Measurements from ENCODE around the gene UBFD1. TPM values are rescaled to one million over a fixed set of nuclear protein-coding genes. Genes with fewer than 3 reads are reported as not detected.
"Not testable (repeated sequence)": the region's sequence is repeated elsewhere in the genome, so short reads cannot be mapped to it uniquely, and the experiment has no call there.

UBFD1 gene, protein sequence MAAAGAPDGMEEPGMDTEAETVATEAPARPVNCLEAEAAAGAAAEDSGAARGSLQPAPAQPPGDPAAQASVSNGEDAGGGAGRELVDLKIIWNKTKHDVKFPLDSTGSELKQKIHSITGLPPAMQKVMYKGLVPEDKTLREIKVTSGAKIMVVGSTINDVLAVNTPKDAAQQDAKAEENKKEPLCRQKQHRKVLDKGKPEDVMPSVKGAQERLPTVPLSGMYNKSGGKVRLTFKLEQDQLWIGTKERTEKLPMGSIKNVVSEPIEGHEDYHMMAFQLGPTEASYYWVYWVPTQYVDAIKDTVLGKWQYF
- 47.0 TPM for total RNA-seq
- long read RNA-seq, full-length matches to known transcripts, result 39 of 68 reads
- long read RNA-seq, partial matches to known transcripts, result 6 of 68 reads
- long read RNA-seq, other reads (novel, unspliced or antisense), result 23 of 68 reads

GRCh38 chr16:23556881-23557778, at the start of gene UBFD1, which contains the start of gene EARS2:
TSS of gene UBFD1 (plus strand) at chr16:23557727. CDS start at chr16:23557743, 16 bp downstream.
TSS of gene EARS2 (minus strand) at chr16:23557350. CDS start at chr16:23557343, 7 bp downstream.
- intact Hi-C loops (cut with DNase I), result loop anchor here (5.0 kb wide), 1 partner anchor 40 kb away; the partner anchor contains the start of gene NDUFAB1
- ATAC-seq (ENCODE audit: poor library complexity) (peak; percentile 98), DNase-seq (peak; percentile 99)

DNA sequence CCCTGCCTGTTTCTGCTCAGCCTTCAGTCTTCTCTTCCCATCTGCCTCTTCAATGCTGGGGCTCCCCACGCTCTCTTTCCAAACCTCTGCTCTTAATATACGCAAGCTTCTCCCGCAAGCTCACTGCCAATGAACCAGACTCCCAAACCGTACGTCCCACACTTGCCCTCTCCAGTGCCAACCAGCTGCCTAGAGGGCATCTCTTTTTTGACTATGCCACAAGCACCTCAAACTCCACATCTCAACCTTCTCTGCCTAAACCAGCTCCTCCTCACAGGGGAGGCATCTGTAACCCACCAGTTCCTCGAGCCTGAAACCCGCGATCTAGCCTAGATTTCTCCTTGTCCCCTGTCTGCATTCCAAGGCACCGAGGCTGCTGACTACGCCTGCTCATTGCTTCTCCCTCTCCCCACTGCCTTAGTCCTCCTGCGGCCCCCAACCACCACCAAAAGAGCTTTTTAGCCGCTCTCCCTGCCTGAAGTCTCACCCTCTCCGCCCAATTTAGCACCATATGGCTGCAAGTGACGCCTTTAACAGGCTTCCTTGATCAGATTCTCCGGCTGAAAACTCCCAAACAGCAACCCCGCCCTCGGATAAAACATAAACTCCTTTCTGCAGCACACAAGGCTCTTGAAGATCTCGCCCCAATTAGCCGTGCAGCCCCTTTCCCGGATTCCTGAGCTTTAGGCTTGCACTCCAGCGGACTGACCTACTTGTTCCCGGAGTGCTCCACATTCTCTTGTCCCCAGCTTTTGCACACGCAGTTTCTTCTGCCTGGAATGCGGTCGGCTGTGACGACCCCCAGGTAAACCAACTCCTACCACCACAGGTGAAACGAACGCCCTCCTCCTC, 48.7 kb upstream of the UBFD1 start:
- DNase-seq (no peak), ATAC-seq (ENCODE audit: poor library complexity) (no peak)
- intact Hi-C loops (cut with DNase I), result no loop called here

DNA sequence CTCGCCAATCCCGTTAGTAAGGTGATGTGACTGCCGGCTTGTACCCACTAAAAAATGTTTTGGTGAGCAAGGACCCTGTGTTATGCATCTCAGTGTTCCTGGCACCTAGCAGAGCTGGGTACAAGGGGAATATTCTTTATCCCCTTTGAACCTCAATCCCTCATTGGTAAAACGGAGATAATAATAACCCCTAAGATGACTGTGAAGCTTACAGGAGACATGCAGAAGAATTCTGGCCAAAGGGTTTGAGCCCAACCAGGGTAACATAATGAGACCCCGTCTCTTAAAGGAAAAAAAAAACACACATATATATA, 48.1 kb upstream of the UBFD1 start:
- ATAC-seq (ENCODE audit: poor library complexity) (no peak), DNase-seq (no peak)
- intact Hi-C loops (cut with DNase I), result no loop called here

- intact Hi-C loops (cut with DNase I), result no loop called here
Measured at GRCh38 chr16:23509782-23510163, 47.8 kb upstream of the UBFD1 start.

GRCh38 chr16:23510164-23510914, 47.2 kb upstream of the UBFD1 start, which contains the start of gene GGA2:
TSS of gene GGA2 (minus strand) at chr16:23510494. CDS start at chr16:23510411, 83 bp downstream.
- intact Hi-C loops (cut with DNase I), result no loop called here
- DNase-seq, result peak; percentile 91
- peak; percentile 95 for ATAC-seq (ENCODE audit: poor library complexity)

More at GRCh38 chr16:23509782-23510163, 47.8 kb upstream of the UBFD1 start:
- peak; percentile 52 for ATAC-seq (ENCODE audit: poor library complexity)
- DNase-seq, result no peak

GRCh38 chr16:23510915-23511270, 46.6 kb upstream of the UBFD1 start:
- intact Hi-C loops (cut with DNase I); DNase-seq; ATAC-seq (ENCODE audit: poor library complexity): not testable (repeated sequence)

GRCh38 chr16:23511731-23512130, 45.8 kb upstream of the UBFD1 start:
- intact Hi-C loops (cut with DNase I), result no loop called here
- no peak for DNase-seq

GRCh38 chr16:23512168-23512695, 45.3 kb upstream of the UBFD1 start:
- DNase-seq (no peak), ATAC-seq (ENCODE audit: poor library complexity) (no peak)
- intact Hi-C loops (cut with DNase I), result no loop called here

More at GRCh38 chr16:23511731-23512130, 45.8 kb upstream of the UBFD1 start:
- no peak for ATAC-seq (ENCODE audit: poor library complexity)

DNA sequence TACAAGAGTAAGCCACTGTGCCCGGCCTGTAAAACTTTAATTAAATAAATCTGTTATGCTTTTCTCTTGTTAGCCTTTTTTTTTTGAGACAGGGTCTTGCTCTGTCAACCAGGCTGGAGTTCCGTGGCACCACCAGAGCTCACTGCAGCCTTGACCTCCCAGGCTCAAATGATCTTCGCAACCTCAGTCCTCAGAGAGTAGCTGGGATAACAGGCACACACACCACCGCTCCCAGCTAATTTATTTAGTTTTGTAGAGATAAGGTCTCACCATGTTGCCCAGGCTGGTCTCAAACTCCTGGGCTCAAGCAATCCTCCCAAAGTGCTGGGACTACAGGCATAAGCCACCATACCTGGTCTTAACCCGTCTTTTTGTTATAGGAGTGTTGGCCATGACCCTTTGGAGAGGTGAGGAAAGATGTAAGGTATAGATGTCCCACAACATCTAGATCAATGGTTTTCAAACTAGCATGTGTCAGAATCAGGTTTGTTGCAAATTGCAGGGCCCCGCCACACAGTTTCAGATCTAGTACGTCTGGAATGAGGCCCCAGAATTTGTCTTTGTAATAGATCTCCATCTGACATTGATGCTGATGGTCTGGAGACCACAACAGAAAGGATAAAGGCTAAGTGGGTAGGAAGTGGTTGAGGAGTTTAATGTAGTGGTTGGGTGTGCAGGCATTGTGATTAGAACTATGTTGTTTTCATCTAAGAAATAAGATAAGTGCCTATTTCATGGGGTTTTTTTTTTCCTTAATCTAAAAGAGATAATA, 43.0 kb upstream of the UBFD1 start:
- intact Hi-C loops (cut with DNase I), result no loop called here
- ATAC-seq (ENCODE audit: poor library complexity), result no peak

GRCh38 chr16:23515881-23516280, 41.6 kb upstream of the UBFD1 start:
- ATAC-seq (ENCODE audit: poor library complexity) (no peak), DNase-seq (no peak)
- intact Hi-C loops (cut with DNase I), result no loop called here

More for the DNA sequence above, 43.0 kb upstream of the UBFD1 start:
- DNase-seq, result no peak

DNA sequence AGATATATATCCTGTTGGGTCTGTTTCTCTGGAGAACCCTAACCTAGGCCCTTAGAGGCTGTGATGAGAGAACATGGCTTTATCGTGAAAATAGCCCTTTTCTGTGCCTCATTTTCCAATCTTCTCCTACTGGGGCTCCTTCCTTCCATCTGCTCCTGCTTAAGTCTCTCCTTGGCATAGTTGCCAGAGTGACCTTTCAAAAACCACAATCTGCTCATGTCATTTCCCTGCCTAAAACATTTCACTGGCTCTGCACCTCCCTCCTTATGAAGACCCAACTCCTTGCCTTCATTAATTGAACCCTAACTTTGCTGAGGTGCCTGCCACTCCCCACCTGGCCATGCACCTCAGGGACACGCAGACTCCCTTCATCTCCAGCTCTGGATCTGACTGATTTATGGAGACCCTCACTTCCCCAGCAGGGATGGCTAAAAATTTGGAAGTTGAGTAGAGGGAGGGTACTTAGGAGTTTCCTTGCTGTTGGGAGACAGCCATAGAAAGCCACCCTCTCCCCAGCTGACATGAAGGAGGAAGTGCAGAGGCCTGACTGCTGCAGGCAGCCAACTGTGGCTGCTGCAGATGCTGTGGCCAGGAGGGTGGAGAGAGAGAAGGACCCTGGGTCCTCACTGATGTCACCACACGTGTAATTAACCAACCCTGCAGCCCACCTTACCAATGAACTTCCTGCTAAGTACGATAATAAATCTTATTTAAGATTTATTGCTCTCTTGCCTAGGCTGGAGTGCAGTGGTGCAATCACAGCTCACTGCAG, 41.0 kb upstream of the UBFD1 start:
- intact Hi-C loops (cut with DNase I), result no loop called here
- ATAC-seq (ENCODE audit: poor library complexity) (peak; percentile 40), DNase-seq (no peak)

GRCh38 chr16:23518435-23518891, 39.1 kb upstream of the UBFD1 start:
- DNase-seq (no peak), ATAC-seq (ENCODE audit: poor library complexity) (no peak)
- intact Hi-C loops (cut with DNase I), result no loop called here

DNA sequence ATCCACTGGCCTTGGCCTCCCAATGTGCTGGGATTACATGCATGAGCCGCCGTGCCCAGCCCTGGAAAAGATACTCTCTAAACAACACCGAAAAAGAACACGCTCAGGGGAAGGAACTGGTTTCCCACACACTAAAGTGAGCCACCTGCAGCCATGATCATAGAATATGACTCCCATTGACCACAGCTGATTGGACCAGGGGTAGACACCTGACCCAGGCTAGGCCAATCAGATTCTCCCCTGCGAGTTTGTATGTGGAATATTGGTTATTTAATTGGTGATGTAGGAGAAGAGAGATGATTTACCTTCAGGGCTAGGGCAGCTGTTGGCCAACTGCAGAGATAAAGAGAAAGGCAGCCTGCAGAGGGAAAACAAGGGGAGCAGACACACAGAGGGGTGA, 38.2 kb upstream of the UBFD1 start:
- ATAC-seq (ENCODE audit: poor library complexity), result no peak
- DNase-seq, result no peak
- intact Hi-C loops (cut with DNase I), result no loop called here

DNA sequence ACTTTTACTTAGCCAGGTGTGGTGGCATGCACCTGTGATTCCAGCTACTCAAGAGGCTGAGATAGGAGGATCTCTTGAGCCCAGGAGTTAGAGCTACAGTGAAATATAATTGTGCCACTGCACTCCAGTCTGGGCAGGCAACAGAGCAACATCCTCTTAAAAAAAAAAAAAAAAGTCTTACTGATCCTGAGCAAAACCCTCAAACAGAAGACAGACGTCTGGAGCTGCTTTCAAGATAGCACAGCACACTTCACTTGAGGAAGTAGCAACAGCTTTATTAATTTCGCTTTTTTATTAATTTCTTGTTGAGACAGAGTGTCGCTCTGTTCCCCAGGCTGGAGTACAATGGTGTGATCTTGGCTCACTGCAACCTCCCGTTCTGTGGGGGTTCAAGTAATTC, 37.0 kb upstream of the UBFD1 start:
- DNase-seq, result no peak
- no peak for ATAC-seq (ENCODE audit: poor library complexity)
- intact Hi-C loops (cut with DNase I), result no loop called here

GRCh38 chr16:23521037-23521743, 36.3 kb upstream of the UBFD1 start:
- ATAC-seq (ENCODE audit: poor library complexity) (no peak), DNase-seq (no peak)
- intact Hi-C loops (cut with DNase I), result no loop called here

DNA sequence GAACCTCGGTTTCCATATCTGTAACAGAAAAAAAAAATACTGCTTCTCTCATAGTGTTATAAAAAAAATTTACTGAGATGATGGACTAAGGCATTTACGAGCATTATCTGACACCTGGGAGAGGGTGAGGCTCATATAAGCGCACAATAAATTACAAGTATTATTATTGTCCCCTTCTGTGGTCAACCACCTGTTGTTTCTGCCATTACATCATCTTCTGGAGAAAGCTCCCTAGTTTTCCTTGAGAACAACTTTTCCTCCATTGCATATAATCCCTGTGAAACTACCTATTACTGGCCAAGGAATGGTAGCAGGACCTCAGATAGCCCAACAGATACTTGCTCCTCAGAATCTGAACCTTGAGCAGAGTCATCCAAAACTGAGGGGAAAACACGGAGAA, 35.6 kb upstream of the UBFD1 start:
- intact Hi-C loops (cut with DNase I), result no loop called here
- ATAC-seq (ENCODE audit: poor library complexity) (no peak), DNase-seq (no peak)

All from Right ventricle myocardium superior (tissue), 1 donor.